GM19043 (cell line): ENCODE data around the gene FBXO11.
"Not testable (repeated sequence)": the region's sequence is repeated elsewhere in the genome, so short reads cannot be mapped to it uniquely, and the experiment has no call there.

Experiments used
- ATAC-seq: cut with Tn5 transposase; IDR thresholded peaks from one replicate; pipeline ENCODE4 v1.9.1; 2021; ENCODE audit warnings: low read depth; ENCODE audit not compliant: unreplicated experiment

The FBXO11 gene

DNA sequence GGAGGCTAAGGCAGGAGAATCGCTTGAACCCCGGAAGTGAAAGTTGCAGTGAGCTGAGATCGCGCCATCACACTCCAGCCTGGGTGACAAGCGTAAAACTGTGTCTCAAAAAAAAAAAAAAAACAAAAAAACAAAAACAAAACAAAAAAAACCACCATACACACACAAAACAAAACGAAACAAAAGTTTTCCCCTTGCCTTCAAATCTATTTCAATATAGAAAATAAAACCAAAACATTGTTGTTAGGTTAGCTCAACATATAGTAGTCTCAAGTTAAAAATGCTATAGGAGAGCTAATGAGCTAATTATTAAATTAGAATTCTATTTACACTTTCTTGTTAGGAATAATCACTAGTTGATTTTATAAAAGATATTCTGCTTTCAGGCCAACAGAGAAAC, 43.3 kb downstream of the FBXO11 start:
- no peak for ATAC-seq

DNA sequence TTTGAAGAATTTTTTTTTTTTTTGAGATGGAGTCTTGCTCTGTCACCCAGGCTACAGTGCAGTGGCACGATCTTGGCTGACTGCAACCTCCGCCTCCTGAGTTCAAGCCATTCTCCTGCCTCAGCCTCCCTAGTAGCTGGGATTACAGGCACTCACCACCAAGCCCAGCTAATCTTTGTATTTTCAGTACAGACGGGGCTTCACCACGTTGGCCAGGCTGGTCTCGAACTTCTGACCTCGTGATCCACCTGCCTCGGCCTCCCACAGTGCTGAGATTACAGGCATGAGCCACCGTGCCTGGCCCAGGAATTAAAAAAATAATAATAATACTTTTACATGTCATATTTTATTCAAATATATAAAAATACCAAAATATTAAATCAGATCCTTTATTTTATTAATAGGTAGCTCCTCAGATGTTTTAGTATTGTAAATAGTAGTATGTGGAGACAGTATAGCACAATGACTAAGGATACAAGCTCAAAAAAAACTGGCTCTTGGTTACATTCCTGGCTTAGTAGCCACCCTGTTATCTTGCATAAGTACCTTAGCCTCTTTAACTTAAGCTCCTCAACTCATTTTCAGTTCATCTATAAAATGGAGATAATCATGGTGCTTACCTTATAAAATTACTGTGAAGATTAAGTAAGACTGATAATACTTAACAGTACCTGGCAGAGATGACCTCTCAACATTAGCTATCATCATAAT, 53.1 kb downstream of the FBXO11 start:
- ATAC-seq = not testable (repeated sequence)

DNA sequence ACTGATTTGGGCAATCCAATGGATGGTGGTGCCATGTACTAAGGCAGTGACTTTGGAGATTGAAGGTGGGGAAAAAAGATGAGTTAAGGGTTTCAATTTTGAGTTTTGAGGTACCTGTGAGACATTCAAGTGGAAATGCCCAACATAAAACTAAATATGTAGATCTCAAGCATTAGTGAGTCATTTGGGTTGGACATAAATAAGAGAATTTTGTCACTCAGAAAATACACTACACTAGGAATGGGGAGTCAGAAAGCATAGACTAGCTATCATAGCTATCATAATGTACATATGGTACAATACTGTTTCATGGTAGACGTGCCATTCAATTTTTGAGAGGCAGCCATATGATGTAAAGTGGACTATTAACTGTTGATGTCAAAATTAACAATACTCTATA, 56.1 kb downstream of the FBXO11 start:
- ATAC-seq = no peak

DNA sequence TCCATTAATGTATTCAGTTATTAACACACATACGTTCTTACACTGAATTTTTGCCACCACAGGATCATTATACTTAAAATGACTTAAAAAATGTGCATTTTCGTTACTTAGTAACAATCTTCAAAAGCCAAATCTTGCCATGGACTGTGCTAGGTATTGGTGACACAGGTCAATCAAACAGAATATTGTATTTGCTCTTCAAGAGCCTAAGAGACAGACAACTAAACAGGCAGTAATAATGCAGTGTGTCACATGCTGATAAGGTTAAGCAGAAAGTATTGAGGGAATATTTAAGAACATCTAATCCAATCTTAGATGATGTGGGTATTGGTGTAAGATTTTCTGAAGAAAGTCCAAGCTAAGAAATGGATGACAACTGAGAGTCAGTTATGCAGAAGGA, 56.9 kb downstream of the FBXO11 start:
- no peak for ATAC-seq

DNA sequence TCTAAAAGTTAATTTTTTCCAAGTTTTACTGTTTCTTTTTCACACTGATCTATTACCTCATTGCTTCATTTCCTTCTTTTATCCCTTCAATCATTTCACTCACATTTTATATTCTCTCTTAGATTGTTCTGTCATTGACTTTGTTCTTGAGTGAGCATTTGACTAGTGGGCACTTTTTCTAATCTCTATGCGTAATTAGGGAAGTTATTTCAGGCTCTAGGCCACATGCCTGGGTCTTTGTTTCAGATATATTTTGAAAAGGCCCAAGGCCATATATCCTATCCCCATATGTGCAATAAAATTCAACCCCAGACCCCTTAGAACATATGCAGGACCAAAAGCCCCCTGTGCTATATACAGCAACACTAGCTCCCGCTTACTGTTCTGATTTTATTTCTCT, 62.1 kb downstream of the FBXO11 start:
- no peak for ATAC-seq

DNA sequence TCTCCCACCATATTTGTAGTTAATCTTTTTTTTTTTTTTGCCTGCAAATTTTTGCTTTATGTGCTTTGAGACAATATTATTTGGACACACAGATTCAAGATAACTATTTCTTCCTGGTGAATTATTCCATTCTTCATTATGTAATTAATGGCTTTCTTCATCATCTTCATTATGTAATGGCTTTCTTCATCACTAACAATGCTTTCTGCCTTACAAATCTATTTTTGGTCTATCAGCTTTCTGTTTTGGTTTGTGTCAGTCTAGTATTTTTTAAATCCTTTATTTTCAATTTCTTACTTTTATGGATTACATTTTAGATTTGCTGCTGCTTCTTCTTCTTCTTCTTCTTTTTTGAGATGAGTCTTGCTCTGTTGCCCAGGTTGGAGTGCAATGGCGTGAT, 62.9 kb downstream of the FBXO11 start:
- ATAC-seq = no peak

DNA sequence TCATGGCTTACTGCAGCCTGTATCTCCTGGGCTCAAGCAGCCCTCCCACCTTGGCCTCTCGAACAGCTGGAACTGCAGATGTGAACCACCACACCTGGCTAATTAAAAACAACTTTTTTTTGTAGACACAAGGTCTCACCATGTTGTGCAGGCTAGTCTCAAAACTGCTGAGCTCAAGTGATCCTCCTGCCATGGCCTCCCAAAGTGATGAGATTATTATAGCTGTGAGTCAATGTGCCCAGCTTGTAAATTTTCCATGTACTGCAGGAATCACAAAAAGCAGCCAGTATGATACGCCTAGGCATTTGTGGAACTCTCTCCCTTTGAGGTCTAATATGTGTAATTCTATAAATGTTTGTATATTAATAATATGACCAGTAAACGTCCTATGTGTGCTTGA, 63.5 kb downstream of the FBXO11 start:
- no peak for ATAC-seq

DNA sequence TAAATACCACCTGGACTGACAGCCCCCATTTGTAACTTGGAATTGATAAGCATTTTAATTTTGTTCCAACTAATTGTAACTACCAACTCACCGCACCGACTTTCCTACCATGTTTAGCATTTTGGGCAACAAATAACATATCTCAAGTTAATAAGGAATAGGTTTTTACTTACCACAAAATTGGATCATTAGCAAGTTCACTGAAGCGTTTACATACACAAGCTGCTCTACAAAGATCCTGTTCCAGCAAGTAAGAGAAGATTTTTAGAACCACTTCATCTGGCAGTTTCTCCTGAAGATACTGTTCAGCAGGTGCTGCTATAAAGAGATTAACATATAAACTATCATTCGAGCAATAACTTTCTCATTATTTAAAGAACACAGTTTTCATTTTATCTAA, 67.6 kb downstream of the FBXO11 start:
- no peak for ATAC-seq

DNA sequence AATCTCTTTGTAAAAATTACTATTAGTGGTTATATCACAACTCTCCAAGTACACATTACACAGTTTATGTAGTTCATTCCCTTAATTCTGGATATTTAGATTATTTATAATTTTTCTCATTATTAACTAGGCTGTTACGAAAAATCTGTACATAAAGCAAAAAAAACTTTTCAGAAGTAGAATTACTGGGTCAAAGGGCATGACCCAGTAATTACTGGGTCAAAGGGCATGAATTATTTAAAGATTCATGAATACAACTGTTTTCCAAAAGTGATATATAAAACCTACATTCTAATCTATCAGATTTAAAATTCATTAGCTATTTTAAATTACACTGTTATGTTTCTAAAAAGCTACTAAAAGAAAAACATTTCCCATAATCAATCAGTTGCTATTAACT, 68.0 kb downstream of the FBXO11 start:
- ATAC-seq = no peak

DNA sequence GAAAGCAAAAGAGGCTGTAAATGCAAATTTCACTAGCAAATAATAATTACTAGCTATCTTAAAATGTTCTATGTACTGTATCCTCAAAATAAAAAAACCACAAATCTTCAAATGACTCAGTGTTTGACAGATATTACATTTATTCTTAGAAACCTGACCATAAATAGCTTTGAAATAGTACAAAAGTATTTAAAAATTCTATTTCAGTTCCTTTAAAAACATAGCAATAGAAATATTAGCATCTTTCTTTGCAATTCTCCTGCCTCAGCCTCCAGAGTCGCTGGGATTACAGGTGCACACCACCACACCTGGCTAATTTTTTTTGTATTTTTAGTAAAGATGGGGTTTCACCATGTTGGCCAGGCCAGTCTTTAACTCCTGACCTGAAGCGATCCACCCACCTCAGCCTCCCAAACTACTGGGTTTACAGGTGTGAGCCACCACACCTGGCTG, 72.8 kb downstream of the FBXO11 start:
- ATAC-seq = peak; percentile 88

DNA sequence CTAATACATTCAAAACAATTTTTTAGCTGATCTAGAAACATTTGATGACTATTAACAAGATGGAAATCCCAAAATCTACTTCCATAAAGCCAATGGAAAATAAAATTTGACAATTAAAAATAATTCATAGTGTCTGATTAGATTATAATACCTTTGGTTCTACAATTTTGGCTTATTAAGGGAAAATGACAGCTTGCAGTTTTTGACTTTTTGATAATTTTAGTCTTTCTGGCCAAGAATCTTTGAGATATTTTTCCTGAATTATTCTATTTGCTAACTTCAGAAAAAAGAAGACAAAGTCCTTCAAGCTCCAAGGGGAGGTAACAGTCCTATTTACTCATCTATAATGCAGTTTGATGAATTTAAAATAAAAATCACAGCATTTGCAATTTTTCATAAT, 83.8 kb downstream of the FBXO11 start:
- ATAC-seq = no peak

DNA sequence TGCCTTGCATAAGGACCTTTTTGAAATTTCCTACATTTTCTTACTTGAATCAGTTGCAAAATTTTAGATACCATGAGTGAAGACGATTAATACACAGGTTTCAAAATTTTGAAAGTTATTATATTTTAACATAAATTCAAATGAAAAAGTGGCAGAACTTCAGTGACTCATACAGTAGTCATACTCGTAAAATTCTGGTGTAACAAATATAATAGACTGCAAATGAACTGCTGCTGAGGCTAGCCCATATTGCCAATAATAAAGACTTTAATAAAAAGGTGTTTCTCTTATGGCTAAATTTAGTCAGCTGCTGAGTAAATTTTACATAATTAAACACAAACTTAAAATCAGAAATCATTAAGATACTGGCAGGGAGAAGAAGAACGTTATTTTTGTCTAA, 86.5 kb downstream of the FBXO11 start:
- ATAC-seq = no peak

DNA sequence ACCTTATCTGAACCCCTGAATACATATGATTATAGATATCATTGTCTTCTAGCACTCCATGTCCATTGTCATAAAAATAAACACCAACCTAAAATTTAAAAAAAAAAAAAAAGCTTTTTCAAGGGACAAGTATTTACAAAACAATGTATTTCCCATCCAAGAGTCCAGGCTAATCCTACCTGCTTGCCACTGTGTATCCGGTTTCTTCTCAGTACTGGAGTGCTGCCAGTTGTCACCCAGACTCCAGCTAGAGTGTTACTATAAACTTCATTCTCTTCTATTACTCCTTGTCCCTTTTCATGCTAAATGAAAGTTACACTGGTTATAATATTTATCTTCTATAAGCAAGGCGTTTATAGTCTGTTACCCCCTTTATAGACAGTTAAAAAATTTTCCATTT, 87.5 kb downstream of the FBXO11 start:
- ATAC-seq = no peak

DNA sequence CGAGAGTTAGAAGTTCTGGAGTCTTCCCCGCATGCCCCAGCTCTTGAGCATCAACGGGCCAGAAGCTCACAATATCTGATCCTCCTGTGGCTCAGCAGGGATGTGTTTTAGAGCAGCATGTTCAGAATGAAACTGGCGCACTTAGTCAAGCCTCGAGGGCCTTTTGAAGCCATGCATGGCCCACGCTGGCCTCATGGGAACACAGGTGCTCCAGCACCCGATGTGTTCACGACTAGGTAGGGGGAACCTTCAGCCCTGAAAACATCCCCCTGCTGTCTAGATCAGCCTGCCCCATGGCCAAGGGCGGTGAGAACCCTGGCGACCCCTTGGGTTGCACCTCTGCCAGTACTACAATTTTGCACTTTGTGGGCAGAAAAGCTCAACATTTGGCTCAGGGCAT, 90.5 kb downstream of the FBXO11 start:
- ATAC-seq = no peak

DNA sequence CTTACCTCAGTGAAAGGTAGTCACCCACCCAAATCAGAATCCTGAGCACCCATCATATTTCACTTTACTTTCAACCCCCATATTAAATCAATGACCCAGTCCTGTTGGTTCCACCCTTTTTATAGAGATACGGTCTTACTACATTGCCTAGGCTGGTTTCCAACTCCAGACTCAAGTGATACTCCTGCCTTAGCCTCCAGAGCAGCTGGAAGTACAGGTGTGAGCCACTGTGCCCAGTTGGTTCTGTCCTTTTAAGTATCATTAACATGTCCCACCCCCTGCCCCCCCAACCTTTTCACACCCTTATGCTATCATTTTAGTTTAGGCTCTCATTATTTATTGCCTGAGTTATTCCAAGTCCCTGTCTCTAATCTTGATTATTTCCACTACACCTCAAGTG, 94.6 kb downstream of the FBXO11 start:
- ATAC-seq = no peak

DNA sequence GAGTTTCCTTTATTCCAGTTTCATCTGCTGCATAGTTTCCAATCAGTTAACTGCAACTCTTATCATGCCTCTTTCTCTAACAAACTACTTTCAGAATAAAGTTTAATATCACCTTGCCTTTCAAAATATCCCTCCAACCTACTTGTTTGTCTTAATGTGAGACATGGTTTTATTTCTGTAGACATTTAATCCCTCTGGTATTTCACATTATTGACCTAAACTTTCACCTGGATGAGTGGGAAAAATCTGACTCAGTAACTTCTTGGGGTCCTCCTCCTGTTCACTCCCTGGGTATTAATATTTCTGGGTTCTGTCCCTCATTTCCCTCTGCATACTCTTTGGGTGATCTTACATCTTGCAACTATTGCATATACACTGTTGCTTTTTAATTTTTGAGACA, 95.4 kb downstream of the FBXO11 start:
- ATAC-seq = no peak

DNA sequence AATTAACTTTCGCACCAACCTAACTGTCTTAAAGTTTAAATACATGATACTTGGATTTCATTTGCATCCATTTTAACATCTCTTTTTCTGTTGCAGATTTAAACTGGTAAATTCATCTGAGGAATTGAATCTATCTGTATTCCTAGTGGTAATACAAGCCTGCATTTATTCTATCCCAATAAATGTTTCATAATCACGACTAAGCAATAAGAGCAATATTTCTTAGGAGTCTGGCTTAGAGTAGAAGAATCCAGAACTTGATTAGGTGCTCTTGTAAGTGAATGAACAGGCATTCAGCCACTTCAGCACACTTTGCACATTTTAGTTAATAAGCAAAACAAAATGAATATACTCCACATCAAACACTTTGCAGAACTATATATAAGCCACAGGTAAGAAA, 96.4 kb downstream of the FBXO11 start:
- no peak for ATAC-seq

DNA sequence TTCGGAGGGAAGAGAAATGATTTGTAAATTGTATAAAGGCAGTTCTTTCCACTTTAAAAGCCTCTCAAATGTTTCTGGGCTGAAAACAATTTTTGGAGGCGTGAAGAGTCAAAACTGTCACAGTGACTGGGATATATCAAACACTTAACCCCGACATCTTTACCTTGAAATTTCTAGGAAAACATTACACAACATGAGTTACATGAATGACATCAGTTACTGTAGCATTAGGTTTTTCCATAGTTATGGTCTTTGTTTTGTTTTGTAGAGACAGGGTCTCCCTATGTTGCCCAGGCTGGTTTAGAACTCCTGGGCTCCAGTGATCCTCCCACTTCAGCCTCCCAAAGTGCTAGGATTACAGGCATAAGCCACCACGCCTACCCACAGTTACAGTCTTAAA, 97.7 kb downstream of the FBXO11 start:
- no peak for ATAC-seq

DNA sequence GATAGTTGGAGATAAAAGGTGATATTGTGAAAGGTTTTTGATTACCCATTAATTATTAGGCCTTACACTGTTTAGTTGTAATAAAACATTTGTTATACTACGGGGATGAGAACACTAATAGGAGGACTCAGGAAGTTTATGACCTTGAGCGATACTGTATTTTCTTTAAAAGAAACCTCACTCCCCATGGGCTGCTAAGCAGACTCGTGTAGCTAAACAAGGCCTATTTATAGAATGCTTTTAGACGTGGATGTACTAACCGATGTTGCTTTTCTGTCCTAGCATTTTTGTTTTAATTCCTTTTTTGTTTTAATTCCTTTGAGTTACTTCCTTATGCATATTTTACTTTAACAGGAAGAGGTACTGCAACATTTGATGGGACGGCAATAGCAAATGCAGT, 100.4 kb downstream of the FBXO11 start:
- ATAC-seq = no peak

DNA sequence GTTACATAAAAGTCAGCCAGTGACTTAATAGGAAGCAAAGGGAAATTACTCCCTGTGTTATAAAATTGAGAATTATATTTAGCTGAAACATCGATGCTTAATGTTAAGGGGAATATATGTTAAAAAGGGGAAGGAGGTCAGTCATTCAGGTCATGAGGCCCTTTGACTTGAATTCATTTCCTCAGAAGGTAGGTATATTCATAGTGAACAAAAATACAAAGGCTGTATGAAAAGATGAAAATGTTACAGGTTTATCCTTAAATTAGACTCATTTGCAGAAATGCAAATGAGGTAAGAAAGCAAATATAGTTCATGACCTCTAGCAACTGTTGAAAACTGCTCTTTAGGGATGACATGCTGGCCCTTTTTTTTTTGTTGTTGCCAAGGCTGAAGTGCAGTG, 102.5 kb downstream of the FBXO11 start:
- no peak for ATAC-seq

DNA sequence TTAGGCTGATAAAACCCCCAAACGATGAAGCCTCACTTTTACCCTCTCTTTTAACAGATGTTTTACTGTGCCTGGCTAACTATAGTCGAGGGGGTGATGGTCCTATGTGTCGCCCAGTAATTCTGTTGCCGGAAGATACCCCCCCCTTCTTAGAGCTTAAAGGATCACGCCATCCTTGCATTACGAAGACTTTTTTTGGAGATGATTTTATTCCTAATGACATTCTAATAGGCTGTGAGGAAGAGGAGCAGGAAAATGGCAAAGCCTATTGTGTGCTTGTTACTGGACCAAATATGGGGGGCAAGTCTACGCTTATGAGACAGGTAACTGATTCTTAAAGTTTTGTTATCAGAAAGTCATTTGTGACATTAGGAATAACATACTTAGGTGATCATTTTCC, 102.9 kb downstream of the FBXO11 start:
- no peak for ATAC-seq

DNA sequence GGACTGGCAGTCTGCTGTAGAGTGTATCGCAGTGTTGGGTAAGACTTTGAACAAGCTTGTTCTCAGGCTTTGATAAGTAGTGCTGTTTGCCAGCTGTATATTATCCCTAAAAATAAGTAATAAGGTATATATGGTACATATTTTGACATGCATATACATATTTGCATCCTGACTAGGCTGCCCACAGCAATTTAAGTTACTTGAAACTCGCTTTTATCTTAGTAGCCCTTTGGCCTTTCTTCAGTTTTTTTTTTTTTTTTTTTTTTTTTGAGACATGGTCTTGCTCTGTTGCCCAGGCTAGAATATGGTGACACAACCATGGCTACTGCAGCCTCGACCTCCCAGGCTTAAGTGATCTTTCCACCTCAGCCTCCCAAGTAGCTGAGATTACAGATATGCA, 105.2 kb downstream of the FBXO11 start:
- no peak for ATAC-seq

DNA sequence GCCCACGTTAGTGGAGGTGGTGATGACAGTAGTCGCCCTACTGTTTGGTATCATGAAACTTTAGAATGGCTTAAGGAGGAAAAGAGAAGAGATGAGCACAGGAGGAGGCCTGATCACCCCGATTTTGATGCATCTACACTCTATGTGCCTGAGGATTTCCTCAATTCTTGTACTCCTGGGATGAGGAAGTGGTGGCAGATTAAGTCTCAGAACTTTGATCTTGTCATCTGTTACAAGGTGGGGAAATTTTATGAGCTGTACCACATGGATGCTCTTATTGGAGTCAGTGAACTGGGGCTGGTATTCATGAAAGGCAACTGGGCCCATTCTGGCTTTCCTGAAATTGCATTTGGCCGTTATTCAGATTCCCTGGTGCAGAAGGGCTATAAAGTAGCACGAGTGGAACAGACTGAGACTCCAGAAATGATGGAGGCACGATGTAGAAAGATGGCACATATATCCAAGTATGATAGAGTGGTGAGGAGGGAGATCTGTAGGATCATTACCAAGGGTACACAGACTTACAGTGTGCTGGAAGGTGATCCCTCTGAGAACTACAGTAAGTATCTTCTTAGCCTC, 107.2 kb downstream of the FBXO11 start:
- no peak for ATAC-seq
